ENCODE measurements around the gene PFKL.

DNA sequence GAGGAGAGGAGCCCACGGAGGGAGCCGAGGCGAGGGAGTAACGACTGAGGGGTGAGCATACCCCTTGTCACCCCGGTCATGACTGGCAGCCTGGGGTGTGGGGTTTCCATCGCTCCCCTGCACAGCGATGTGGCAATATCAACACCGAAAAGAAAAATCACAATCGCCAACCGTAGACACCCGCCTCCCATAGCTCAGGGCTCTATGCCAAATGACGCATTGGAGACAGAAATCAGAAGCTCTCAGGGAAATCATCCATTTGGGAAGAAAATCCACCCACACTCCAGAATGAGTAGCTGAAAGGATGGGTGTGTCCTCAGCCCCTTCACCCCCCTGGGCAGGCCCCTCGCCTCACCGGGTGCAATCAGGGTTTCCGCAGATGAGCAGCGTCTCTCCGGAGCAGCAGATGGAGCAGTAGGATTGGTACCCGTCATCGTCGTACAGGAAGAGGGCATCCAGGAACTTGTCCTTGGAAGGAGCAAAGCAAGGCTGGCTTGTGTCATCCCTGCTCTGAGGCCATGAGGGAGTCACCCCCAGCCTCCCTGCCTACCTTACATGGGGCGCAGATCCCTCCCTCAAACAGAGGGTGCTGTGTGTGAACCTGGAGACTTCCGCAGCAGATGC, 40.7 kb upstream of the PFKL start:
- TF ChIP-seq, protein P1, sequence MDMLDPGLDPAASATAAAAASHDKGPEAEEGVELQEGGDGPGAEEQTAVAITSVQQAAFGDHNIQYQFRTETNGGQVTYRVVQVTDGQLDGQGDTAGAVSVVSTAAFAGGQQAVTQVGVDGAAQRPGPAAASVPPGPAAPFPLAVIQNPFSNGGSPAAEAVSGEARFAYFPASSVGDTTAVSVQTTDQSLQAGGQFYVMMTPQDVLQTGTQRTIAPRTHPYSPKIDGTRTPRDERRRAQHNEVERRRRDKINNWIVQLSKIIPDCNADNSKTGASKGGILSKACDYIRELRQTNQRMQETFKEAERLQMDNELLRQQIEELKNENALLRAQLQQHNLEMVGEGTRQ (IDR thresholded peaks at IDR 0.05; ENCODE audit: low read length): no peak
- TF ChIP-seq, protein P2, sequence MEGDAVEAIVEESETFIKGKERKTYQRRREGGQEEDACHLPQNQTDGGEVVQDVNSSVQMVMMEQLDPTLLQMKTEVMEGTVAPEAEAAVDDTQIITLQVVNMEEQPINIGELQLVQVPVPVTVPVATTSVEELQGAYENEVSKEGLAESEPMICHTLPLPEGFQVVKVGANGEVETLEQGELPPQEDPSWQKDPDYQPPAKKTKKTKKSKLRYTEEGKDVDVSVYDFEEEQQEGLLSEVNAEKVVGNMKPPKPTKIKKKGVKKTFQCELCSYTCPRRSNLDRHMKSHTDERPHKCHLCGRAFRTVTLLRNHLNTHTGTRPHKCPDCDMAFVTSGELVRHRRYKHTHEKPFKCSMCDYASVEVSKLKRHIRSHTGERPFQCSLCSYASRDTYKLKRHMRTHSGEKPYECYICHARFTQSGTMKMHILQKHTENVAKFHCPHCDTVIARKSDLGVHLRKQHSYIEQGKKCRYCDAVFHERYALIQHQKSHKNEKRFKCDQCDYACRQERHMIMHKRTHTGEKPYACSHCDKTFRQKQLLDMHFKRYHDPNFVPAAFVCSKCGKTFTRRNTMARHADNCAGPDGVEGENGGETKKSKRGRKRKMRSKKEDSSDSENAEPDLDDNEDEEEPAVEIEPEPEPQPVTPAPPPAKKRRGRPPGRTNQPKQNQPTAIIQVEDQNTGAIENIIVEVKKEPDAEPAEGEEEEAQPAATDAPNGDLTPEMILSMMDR (IDR thresholded peaks at IDR 0.05; ENCODE audit: control extremely low read depth in 1 of 3, insufficient read depth in 1 of 3, low read depth in 1 of 3, low read length in 3 of 3): no peak
- no peak for TF ChIP-seq MAFK (IDR thresholded peaks at IDR 0.05; ENCODE audit: low read depth, low read length)

Data from H1 (cell line).